Activated CD8-positive, alpha-beta T cell treated with anti-CD3 and anti-CD28 coated beads for 36 hours (primary cell): ENCODE data around the gene PRDM16. TPM values are rescaled to one million over a fixed set of nuclear protein-coding genes. Genes with fewer than 3 reads are reported as not detected.

Experiments
- ATAC-seq: fragments of 200-7000 bp; cut with Tn5 transposase; one replicate; pipeline ENCODE4 v1.10.0; 2021; ENCODE audit warnings: mild to moderate bottlenecking, moderate library complexity
- CTCF ChIA-PET: fragments of 350-600 bp; sonication (Branson Sonifier 250); formaldehyde crosslinking; loops from one replicate; lab custom pipeline; 2021; ENCODE audit warnings: antibody characterized with exemption; lab: Charles Lee
- POLR2A ChIA-PET: fragments of 350-600 bp; sonication (Branson Sonifier 250); formaldehyde crosslinking; loops from one replicate; lab custom pipeline; 2021; ENCODE audit warnings: antibody characterized with exemption; lab: Charles Lee
- DNase-seq: peaks from one replicate; pipeline ENCODE4 v3.0.0-alpha.2; 2020
- H3K27ac Mint-ChIP-seq: one replicate; pipeline ENCODE4 v1.8.0; 2021; ENCODE audit warnings: mild to moderate bottlenecking, mixed read lengths
- H3K27me3 Mint-ChIP-seq: one replicate; pipeline ENCODE4 v1.8.0; 2021; ENCODE audit warnings: mixed read lengths
- H3K36me3 Mint-ChIP-seq: one replicate; pipeline ENCODE4 v1.8.0; 2021; ENCODE audit warnings: low read depth, mixed read lengths
- H3K4me1 Mint-ChIP-seq: one replicate; pipeline ENCODE4 v1.8.0; 2021; ENCODE audit warnings: low read depth, mixed read lengths
- H3K4me3 Mint-ChIP-seq: one replicate; pipeline ENCODE4 v1.8.0; 2021; ENCODE audit warnings: mild to moderate bottlenecking, moderate library complexity, mixed read lengths
- H3K9me3 Mint-ChIP-seq: one replicate; pipeline ENCODE4 v1.8.0; 2021; ENCODE audit warnings: mixed read lengths
- intact Hi-C: fragments of 100-400 bp; cut with micrococcal nuclease; formaldehyde crosslinking; loops from one replicate; pipeline ENCODE4 v1.10.0; 2022
- microRNA-seq: library from miRNA; unstranded; fragments of <30 nt; microRNA quantifications from one replicate; pipeline ENCODE4 v1.2.0, GENCODE V29; 2022; ENCODE audit warnings: borderline microRNAs expressed, borderline replicate concordance
- total RNA-seq, 2 experiments: library from RNA; stranded (reverse); gene quantifications; one replicate each; pipeline ENCODE4 v1.2.3, GENCODE V29; 2021
- TF ChIP-seq, protein P1 (sequence below): fragments of 200-600 bp; IDR thresholded peaks from one replicate; pipeline ENCODE4 v1.8.0; 2022; ENCODE audit warnings: antibody characterized with exemption, mild to moderate bottlenecking

The PRDM16 gene
- total RNA-seq, 2 experiments from 2014 or later = 0.29 to 0.49 TPM

DNA sequence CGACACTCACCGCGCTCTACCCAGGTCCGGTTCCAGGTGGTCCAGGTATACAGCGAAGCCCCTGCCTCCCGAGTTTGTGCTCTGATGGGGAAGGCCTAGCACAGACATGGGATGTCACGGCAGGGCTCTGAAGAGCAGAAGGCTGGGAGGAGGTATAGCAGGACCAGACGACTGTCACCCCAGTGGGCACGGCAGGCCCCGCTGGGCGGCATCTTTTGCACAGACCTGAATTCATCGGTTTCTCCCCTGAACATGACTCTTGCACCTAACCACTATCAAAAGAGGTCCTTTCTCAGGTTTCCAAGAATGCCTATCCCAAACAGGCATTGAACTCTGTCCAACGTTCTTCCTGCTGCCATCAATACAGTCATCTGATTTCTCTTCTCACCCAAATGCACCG lies 416.0 kb downstream of the PRDM16 start:
- H3K27ac Mint-ChIP-seq = no peak overlapping the region
- peaks cover 15% of the 10 kb centered on the region for H3K9me3 Mint-ChIP-seq
- TF ChIP-seq, protein P1, sequence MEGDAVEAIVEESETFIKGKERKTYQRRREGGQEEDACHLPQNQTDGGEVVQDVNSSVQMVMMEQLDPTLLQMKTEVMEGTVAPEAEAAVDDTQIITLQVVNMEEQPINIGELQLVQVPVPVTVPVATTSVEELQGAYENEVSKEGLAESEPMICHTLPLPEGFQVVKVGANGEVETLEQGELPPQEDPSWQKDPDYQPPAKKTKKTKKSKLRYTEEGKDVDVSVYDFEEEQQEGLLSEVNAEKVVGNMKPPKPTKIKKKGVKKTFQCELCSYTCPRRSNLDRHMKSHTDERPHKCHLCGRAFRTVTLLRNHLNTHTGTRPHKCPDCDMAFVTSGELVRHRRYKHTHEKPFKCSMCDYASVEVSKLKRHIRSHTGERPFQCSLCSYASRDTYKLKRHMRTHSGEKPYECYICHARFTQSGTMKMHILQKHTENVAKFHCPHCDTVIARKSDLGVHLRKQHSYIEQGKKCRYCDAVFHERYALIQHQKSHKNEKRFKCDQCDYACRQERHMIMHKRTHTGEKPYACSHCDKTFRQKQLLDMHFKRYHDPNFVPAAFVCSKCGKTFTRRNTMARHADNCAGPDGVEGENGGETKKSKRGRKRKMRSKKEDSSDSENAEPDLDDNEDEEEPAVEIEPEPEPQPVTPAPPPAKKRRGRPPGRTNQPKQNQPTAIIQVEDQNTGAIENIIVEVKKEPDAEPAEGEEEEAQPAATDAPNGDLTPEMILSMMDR = no peak
- no peak overlapping the region for H3K4me3 Mint-ChIP-seq
- no peak for DNase-seq
- POLR2A ChIA-PET = no interaction called here
- intact Hi-C loops = no loop called here
- no peaks in the 10 kb centered on the region for H3K4me1 Mint-ChIP-seq
- no peaks in the 10 kb centered on the region for H3K36me3 Mint-ChIP-seq
- ATAC-seq = no peak
- peaks cover 1% of the 10 kb centered on the region for H3K27me3 Mint-ChIP-seq
- CTCF ChIA-PET = interaction anchor here (0.6 to 3.1 kb wide), 3 partner anchors 32 to 266 kb away, joined by 3 to 30 read pairs (median 3); no protein-coding TSS in a partner anchor

Small RNA genes within 50 kb of the gene (microRNA-seq; reads per million reads assigned to microRNA genes)
- not detected for gene MIR4251

Other genes with a start within 250 kb of the PRDM16 start
- not detected for gene ACTRT2, start 47.7 kb upstream of the PRDM16 start, total RNA-seq